ENCODE results near the gene FAM131C. TPM values are rescaled to one million over a fixed set of nuclear protein-coding genes. Genes with fewer than 3 reads are reported as not detected.
"Not testable (repeated sequence)": the region's sequence is repeated elsewhere in the genome, so short reads cannot be mapped to it uniquely, and the experiment has no call there.

FAM131C gene
- total RNA-seq, 2 donors from 2014 or later: 0.32 to 0.86 TPM

DNA sequence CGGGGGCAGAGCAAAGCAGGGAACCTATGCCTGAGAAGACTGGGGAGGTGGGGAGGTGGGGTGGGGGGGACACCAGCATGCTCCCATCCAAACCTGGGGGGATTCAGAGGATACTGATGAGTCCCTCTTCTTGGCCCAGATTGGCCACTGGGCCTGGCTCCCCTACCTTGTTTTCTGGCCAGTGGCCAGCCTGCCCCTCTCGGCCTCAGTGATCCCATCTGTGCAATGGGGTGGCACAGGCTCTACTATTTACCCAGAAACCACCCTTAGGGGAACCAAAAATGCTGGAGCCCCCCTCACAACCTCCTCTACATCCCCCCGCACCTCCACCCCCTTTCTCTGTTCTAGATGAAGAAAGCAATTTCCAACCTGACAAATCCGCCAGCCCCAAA, 16.9 kb downstream of the FAM131C start:
- not testable (repeated sequence) for H3K36me3 Mint-ChIP-seq (ENCODE audit: insufficient read depth in 2 of 2); H3K27ac Mint-ChIP-seq

DNA sequence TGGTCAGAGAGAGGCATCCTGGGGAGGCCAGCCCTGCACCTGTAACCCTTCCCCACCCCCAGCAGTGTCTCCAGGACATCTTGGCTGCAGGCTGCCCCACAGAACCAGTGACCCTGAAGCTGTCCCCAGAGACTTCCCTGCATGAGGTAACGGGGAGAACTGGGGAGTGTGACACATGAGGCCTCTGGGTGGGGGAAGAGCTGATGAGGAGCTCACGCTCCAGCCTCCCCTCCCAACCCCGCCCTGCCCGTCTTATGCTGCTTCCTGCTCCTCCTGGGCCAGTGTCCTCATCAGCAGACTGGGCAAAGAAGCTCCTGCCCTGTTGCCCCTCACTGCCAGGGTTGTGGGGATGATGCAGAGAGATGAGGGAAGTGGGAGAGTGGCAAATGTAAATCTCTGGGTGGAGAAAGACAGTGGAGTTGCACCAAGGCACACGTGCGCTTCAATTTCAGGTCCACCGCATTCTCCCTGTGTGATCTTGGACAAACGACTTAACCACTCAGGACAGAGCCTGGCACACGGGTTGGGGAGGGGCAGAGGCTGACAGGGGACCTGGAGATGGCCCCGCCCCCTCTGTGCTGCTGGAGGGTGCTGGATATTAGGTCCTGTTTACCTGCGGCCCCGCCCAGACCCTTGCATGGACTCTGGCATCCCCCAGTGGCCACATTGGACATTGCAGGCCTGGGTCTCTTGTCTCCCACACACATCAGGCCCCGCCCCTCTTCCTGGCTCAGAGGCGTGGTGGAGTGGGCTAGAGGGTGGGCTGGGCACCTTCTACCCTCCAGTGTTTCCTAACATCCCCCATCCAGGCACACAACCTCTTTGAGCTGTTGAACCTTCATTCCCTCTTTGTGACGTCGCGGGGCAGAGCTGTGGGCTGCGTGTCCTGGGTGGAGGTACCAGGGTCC, 17.6 kb downstream of the FAM131C start:
- no peak overlapping the region for H3K4me3 Mint-ChIP-seq
- no peaks in the 10 kb centered on the region for H3K9me3 Mint-ChIP-seq
- DNase-seq: peak; percentile 88 to 91
- no peaks in the 10 kb centered on the region for H3K36me3 Mint-ChIP-seq (ENCODE audit: insufficient read depth in 2 of 2)
- H3K27me3 Mint-ChIP-seq (ENCODE audit: low read depth): no peaks in the 10 kb centered on the region
- H3K4me1 Mint-ChIP-seq (ENCODE audit: low read depth): peaks cover 7% of the 10 kb centered on the region
- ATAC-seq (replicated peaks in 1 of 2): peak; percentile 94 to 95
- no peak overlapping the region for H3K27ac Mint-ChIP-seq

More for the DNA sequence above, 16.9 kb downstream of the FAM131C start:
- not testable (repeated sequence) for ATAC-seq (replicated peaks in 1 of 2); H3K9me3 Mint-ChIP-seq; DNase-seq; H3K27me3 Mint-ChIP-seq (ENCODE audit: low read depth); H3K4me1 Mint-ChIP-seq (ENCODE audit: low read depth); H3K4me3 Mint-ChIP-seq

- ATAC-seq (replicated peaks in 1 of 2): no peak
- H3K4me1 Mint-ChIP-seq (ENCODE audit: low read depth): peaks cover 7% of the 10 kb centered on the region
Measured at GRCh38 chr1:16054598-16055540, 18.6 kb downstream of the FAM131C start.

DNA sequence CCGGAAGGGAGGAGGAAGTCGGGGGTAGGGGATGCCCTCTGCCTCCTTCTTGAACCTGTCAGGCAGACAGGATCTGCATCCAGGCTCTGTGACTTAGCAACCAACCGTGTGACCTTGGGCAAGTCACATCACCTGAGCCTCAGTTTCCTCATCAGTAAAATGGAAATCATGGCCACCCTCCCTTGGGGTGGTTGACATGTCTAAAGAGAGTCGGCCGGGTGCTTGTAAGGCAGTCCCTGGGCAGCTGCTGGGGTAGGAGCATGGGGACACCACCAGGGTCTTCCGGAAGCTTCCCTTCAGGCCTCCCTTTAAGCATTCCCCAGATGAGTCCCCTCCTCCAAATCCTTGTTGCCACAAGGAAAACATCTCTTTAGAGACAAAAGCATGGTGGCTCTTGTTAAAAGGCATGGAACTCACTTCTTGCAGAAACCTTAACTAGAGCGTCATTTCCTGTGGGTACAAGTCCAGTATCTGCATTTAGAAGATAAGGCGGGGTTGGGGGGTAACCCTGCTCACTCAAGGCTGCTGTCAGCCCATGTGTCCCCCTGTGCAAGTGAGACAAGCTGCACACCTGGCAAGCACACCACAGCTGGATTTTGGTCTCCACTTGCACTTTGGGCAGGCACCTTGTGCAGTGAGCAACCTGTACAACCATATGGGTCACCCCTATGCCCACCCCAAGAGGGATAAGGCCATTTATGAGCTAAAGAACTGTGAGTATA, 19.5 kb downstream of the FAM131C start:
- no peaks in the 10 kb centered on the region for H3K36me3 Mint-ChIP-seq (ENCODE audit: insufficient read depth in 2 of 2)
- H3K27ac Mint-ChIP-seq: no peak overlapping the region
- ATAC-seq (replicated peaks in 1 of 2) (no peak), DNase-seq (no peak)
- H3K4me3 Mint-ChIP-seq: no peak overlapping the region
- H3K4me1 Mint-ChIP-seq (ENCODE audit: low read depth): peaks cover 13% of the 10 kb centered on the region
- H3K27me3 Mint-ChIP-seq (ENCODE audit: low read depth): peaks cover 7% of the 10 kb centered on the region
- no peaks in the 10 kb centered on the region for H3K9me3 Mint-ChIP-seq

More at GRCh38 chr1:16054598-16055540, 18.6 kb downstream of the FAM131C start:
- Mint-ChIP-seq H3K36me3 (ENCODE audit: insufficient read depth in 2 of 2) (no peaks in the 10 kb centered on the region), H3K4me3 (no peak overlapping the region), H3K9me3 (no peaks in the 10 kb centered on the region), H3K27me3 (ENCODE audit: low read depth) (no peaks in the 10 kb centered on the region), H3K27ac (no peak overlapping the region)
- no peak for DNase-seq

- not testable (repeated sequence) for DNase-seq; H3K9me3 Mint-ChIP-seq; ATAC-seq (replicated peaks in 1 of 2); H3K36me3 Mint-ChIP-seq (ENCODE audit: insufficient read depth in 2 of 2); H3K4me3 Mint-ChIP-seq; H3K27ac Mint-ChIP-seq
- peaks cover 13% of the 10 kb centered on the region for H3K4me1 Mint-ChIP-seq (ENCODE audit: low read depth)
- peaks cover 16% of the 10 kb centered on the region for H3K27me3 Mint-ChIP-seq (ENCODE audit: low read depth)
Measured at GRCh38 chr1:16051949-16052348, 21.5 kb downstream of the FAM131C start.

DNA sequence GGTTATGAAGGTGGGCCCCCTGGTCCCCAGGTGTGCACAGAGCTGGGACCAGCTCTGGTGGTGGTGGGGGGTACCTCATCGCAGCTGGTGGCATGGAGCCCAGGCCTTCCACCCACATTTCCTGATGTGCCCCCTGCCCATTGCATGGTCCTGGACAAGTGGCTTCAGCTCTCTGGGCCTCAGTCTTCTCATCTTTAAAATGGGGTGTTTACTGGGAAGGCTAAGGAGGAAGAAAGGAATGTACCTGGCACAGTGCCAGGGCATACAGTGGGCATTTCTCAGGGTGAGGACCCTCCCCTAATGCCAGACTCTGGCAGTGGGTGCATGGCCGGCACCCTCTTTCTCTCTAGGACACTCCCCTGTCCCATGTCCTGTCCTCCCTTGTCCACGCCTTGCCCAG, 22.4 kb downstream of the FAM131C start:
- H3K4me3 Mint-ChIP-seq: no peak overlapping the region
- ATAC-seq (replicated peaks in 1 of 2): no peak
- no peak for DNase-seq
- peaks cover 16% of the 10 kb centered on the region for H3K27me3 Mint-ChIP-seq (ENCODE audit: low read depth)
- H3K4me1 Mint-ChIP-seq (ENCODE audit: low read depth): peaks cover 10% of the 10 kb centered on the region
- H3K36me3 Mint-ChIP-seq (ENCODE audit: insufficient read depth in 2 of 2): no peaks in the 10 kb centered on the region
- no peak overlapping the region for H3K27ac Mint-ChIP-seq
- no peaks in the 10 kb centered on the region for H3K9me3 Mint-ChIP-seq

DNA sequence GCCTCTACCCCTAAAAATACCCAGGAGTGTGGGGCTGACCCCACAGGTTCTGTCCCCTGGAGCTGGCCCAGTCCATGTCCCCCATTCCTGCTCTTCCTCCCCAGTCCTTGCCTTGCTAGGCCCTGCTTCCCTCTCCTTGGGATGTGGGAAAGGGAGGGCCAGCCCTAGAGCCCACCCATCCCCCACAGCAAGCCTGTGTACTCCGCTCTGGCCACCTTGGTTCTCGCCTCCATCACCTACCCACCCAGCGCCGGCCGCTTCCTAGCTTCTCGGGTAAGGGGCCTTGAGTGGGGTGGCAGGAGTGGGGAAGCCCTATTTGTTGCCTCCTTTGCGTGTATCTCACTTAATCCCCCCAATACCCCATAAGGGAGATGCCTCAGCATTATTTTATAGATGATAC, 23.1 kb downstream of the FAM131C start:
- Mint-ChIP-seq H3K4me1 (ENCODE audit: low read depth) (peaks cover 6% of the 10 kb centered on the region), H3K27me3 (ENCODE audit: low read depth) (peaks cover 16% of the 10 kb centered on the region), H3K9me3 (no peaks in the 10 kb centered on the region), H3K27ac (no peak overlapping the region), H3K4me3 (no peak overlapping the region), H3K36me3 (ENCODE audit: insufficient read depth in 2 of 2) (no peaks in the 10 kb centered on the region)
- no peak for ATAC-seq (replicated peaks in 1 of 2)
- DNase-seq: no peak

DNA sequence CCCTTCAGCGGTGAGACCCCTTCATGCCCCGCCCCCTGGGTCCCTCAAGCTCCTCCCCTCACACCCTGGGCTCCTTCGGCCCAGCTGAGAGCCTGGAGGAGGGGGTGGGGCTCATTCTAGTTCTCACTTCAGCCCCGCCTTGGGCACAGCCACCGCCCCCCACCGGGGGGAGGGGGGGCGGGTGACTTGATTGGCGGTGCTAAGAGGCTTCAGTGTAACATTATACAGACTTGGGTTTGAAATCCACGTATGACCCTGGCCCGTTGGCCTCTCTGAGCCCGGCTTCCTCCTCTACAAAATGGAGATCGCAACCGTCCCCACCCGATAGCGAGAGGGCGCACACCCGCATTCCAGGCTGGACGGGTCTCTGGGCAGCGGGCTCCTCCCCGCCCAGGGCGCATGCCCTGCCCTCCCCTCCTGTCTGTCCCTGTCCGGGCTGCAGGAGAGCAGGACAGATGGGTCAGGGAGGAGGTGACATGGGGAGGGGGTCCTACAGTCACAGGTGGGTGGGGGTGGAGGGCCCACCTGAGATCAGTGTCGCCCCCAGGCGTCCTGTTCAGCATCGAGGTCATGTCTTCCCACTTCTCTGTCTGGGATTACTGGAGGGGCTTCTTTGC, 24.8 kb downstream of the FAM131C start:
- ATAC-seq (replicated peaks in 1 of 2) (peak; percentile 59 to 70), DNase-seq (peak; percentile 47 to 49)
- peak overlapping the region; percentile 54 to 63 for H3K4me3 Mint-ChIP-seq

GRCh38 chr1:16047791-16048475, 25.5 kb downstream of the FAM131C start:
- Mint-ChIP-seq H3K4me3 (peak overlapping the region in 1 of 2 donors; percentile 3), H3K27ac (no peak overlapping the region), H3K4me1 (ENCODE audit: low read depth) (peaks cover 6% of the 10 kb centered on the region), H3K27me3 (ENCODE audit: low read depth) (peaks cover 16% of the 10 kb centered on the region), H3K9me3 (no peaks in the 10 kb centered on the region), H3K36me3 (ENCODE audit: insufficient read depth in 2 of 2) (no peaks in the 10 kb centered on the region)
- DNase-seq (no peak), ATAC-seq (replicated peaks in 1 of 2) (no peak)

More for the DNA sequence above, 24.8 kb downstream of the FAM131C start:
- Mint-ChIP-seq H3K36me3 (ENCODE audit: insufficient read depth in 2 of 2) (no peaks in the 10 kb centered on the region), H3K9me3 (no peaks in the 10 kb centered on the region), H3K4me1 (ENCODE audit: low read depth) (peaks cover 6% of the 10 kb centered on the region), H3K27me3 (ENCODE audit: low read depth) (peaks cover 16% of the 10 kb centered on the region), H3K27ac (no peak overlapping the region)

DNA sequence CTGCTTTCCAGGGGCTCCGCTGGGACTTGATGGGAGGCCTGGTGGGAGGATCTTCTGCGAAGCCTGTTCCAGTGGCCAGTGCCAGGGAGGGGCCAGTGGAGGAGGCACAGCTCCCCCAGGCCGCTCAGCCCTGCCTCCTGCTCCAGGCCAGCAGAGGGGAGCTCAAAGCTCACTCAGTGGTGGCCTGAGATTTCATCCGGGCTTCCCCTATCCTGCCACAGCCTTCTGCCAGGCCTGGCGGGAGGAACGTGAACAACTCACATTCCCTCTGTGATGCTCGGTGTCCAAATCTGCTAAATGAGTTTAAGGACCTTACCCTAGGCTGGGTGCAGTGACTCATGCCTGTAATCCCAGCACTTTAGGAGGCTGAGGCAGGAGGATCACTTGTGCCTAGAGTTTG, 26.6 kb downstream of the FAM131C start:
- no peaks in the 10 kb centered on the region for H3K36me3 Mint-ChIP-seq (ENCODE audit: insufficient read depth in 2 of 2)
- no peak overlapping the region for H3K4me3 Mint-ChIP-seq
- no peak for ATAC-seq (replicated peaks in 1 of 2)
- H3K27me3 Mint-ChIP-seq (ENCODE audit: low read depth): peaks cover 16% of the 10 kb centered on the region
- no peak overlapping the region for H3K27ac Mint-ChIP-seq
- peaks cover 6% of the 10 kb centered on the region for H3K4me1 Mint-ChIP-seq (ENCODE audit: low read depth)
- no peak for DNase-seq
- no peaks in the 10 kb centered on the region for H3K9me3 Mint-ChIP-seq

- no peak for ATAC-seq (replicated peaks in 1 of 2)
Measured at GRCh38 chr1:16043950-16044349, 29.5 kb downstream of the FAM131C start.

DNA sequence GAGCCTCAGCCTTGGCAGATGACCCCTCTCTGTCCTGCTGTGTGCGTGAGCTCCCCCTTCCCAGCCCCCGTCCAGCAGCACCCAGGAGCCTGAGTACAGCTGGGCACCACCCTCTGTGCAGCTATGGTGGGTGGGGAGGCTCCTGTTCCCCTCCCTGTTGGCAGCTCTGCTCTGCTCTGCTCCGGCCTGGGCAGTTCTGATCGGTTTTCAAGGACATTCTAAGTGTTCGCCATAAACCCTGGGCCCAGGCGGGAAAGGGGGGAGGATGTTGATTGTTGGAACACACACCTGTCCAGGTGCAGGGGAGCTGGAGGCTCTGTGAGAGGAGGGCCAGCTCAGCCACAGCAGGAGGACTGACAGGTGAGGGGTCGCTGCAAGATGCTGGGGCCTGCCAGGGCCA, 29.9 kb downstream of the FAM131C start, which contains the start of gene CLCNKB:
TSS of gene CLCNKB (plus strand) at position 262 of the 400 bp plus-strand sequence. CDS start 711 bp downstream, outside the sequence.
- Mint-ChIP-seq H3K27me3 (ENCODE audit: low read depth) (peaks cover 9% of the 10 kb centered on the region), H3K9me3 (no peaks in the 10 kb centered on the region), H3K4me1 (ENCODE audit: low read depth) (no peaks in the 10 kb centered on the region), H3K4me3 (no peak within 1 kb of the TSS), H3K36me3 (ENCODE audit: insufficient read depth in 2 of 2) (no peaks in the 10 kb centered on the region), H3K27ac (no peak within 1 kb of the TSS)
- DNase-seq: no peak
- no peak for ATAC-seq (replicated peaks in 1 of 2)

More at GRCh38 chr1:16043950-16044349, 29.5 kb downstream of the FAM131C start:
- Mint-ChIP-seq H3K9me3 (no peaks in the 10 kb centered on the region), H3K4me1 (ENCODE audit: low read depth) (no peaks in the 10 kb centered on the region), H3K4me3 (no peak overlapping the region), H3K27me3 (ENCODE audit: low read depth) (peaks cover 9% of the 10 kb centered on the region), H3K36me3 (ENCODE audit: insufficient read depth in 2 of 2) (no peaks in the 10 kb centered on the region), H3K27ac (no peak overlapping the region)
- no peak for DNase-seq
